CD4-positive, alpha-beta memory T cell (primary cell): Measurements from ENCODE around the gene SSH2. TPM values are rescaled to one million over a fixed set of nuclear protein-coding genes. Genes with fewer than 3 reads are reported as not detected.
A peak's percentile ranks its signal among the peaks of the same experiment; 100 is the strongest.

Source experiments
- CTCF ChIA-PET: fragments of 350-600 bp; sonication (Branson Sonifier 250); formaldehyde crosslinking; loops from one replicate; lab custom pipeline; 2021; ENCODE audit warnings: inconsistent platforms; ENCODE audit not compliant: partially characterized antibody; lab: Charles Lee
- POLR2A ChIA-PET: fragments of 350-600 bp; sonication (Branson Sonifier 250); formaldehyde crosslinking; loops from one replicate; lab custom pipeline; 2021; ENCODE audit not compliant: partially characterized antibody; lab: Charles Lee
- DNase-seq, 5 donors: peaks; one replicate each; pipeline versions ENCODE4 v3.0.0 to v3.0.0-alpha.2; 2020 to 2022; ENCODE audit warnings: mixed read lengths in 1 of 5
- H3K27ac ChIP-seq: one replicate; pipeline ENCODE4 v1.7.0; 2013; ENCODE audit warnings: low read depth, low read length
- H3K27me3 ChIP-seq: 2 replicates; pipeline ENCODE4 v1.7.0; 2013; ENCODE audit warnings: mild to moderate bottlenecking, low read length, moderate library complexity; ENCODE audit not compliant: insufficient read depth
- H3K36me3 ChIP-seq: 2 replicates; pipeline ENCODE4 v1.7.0; 2013; ENCODE audit warnings: mild to moderate bottlenecking, low read length, moderate library complexity; ENCODE audit not compliant: insufficient read depth
- H3K4me1 ChIP-seq: 2 replicates; pipeline ENCODE4 v1.7.0; 2013; ENCODE audit warnings: mild to moderate bottlenecking, low read length, moderate library complexity; ENCODE audit not compliant: insufficient read depth
- H3K4me3 ChIP-seq, 2 donors: one replicate each; pipeline ENCODE4 v1.7.0; 2013; ENCODE audit warnings: low read length in 2 of 2, mild to moderate bottlenecking in 1 of 2
- H3K9me3 ChIP-seq, 2 donors: one replicate each; pipeline ENCODE4 v1.7.0; 2013; ENCODE audit warnings: low read length in 2 of 2, control low read depth in 1 of 2; ENCODE audit not compliant: control insufficient read depth in 1 of 2
- H3K27ac Mint-ChIP-seq, 7 donors: one replicate each; pipeline ENCODE4 v1.8.0; 2020 to 2021; ENCODE audit warnings: mixed read lengths in 7 of 7, mild to moderate bottlenecking in 6 of 7, inconsistent platforms in 3 of 7, moderate library complexity in 3 of 7
- H3K27me3 Mint-ChIP-seq, 2 donors: one replicate each; pipeline ENCODE4 v1.8.0; 2020 to 2021; ENCODE audit warnings: mixed read lengths in 2 of 2
- H3K36me3 Mint-ChIP-seq, 2 donors: one replicate each; pipeline ENCODE4 v1.8.0; 2020 to 2021; ENCODE audit warnings: mixed read lengths in 2 of 2, inconsistent platforms in 1 of 2, mild to moderate bottlenecking in 1 of 2
- H3K4me1 Mint-ChIP-seq, 4 donors: one replicate each; pipeline ENCODE4 v1.8.0; 2020 to 2021; ENCODE audit warnings: mixed read lengths in 4 of 4, mild to moderate bottlenecking in 1 of 4
- H3K4me3 Mint-ChIP-seq, 8 donors: one replicate each; pipeline ENCODE4 v1.8.0; 2020 to 2021; ENCODE audit warnings: mixed read lengths in 8 of 8, mild to moderate bottlenecking in 7 of 8, moderate library complexity in 6 of 8, inconsistent platforms in 3 of 8
- H3K9me3 Mint-ChIP-seq, 8 donors: one replicate each; pipeline ENCODE4 v1.8.0; 2020 to 2021; ENCODE audit warnings: mixed read lengths in 8 of 8, mild to moderate bottlenecking in 5 of 8, inconsistent platforms in 3 of 8, moderate library complexity in 1 of 8
- intact Hi-C: fragments of 100-400 bp; cut with micrococcal nuclease; formaldehyde crosslinking; loops from one replicate; pipeline ENCODE4 v1.15.1; 2023
- polyA plus RNA-seq, 2 donors: library from polyadenylated mRNA; unstranded; fragments of 300-500 nt; fragmentation: Illumina TruSeq; gene quantifications; one replicate each; pipeline ENCODE4 v1.2.3, GENCODE V29; 2021
- total RNA-seq, 2 experiments: library from RNA; stranded (reverse); gene quantifications; one replicate each; pipeline ENCODE4 v1.2.3, GENCODE V29; 2021

The SSH2 gene
- total and polyA plus RNA-seq, 4 experiments from 2014 or later: 13.5 to 70.4 (median 54.2) TPM

GRCh38 chr17:29711588-29712385, 218.2 kb downstream of the SSH2 start:
- no peak overlapping the region for H3K4me3 ChIP-seq
- ChIA-PET POLR2A (interaction anchor here (0.9 to 3.6 kb wide), 4 partner anchors 9 to 50 kb away, joined by 3 to 29 read pairs (median 4); no protein-coding TSS in a partner anchor), CTCF (interaction anchor here (1.0 to 1.8 kb wide), 3 partner anchors 10 to 68 kb away, joined by 3 to 7 read pairs (median 5); no protein-coding TSS in a partner anchor)
- Mint-ChIP-seq H3K27me3 (no peaks in the 10 kb centered on the region), H3K9me3 (no peaks in the 10 kb centered on the region), H3K4me3 (no peak overlapping the region), H3K36me3 (peaks cover 20 to 29% of the 10 kb centered on the region in 2 donors), H3K4me1 (peaks cover 47 to 74% (median 64%) of the 10 kb centered on the region in 4 donors), H3K27ac (peak overlapping the region in 5 of 7 donors; percentile 12 to 80 (median 49))
- no peaks in the 10 kb centered on the region for H3K36me3 ChIP-seq
- intact Hi-C loops: no loop called here
- H3K4me1 ChIP-seq: peaks cover 48% of the 10 kb centered on the region
- no peaks in the 10 kb centered on the region for H3K9me3 ChIP-seq
- no peak overlapping the region for H3K27ac ChIP-seq
- no peaks in the 10 kb centered on the region for H3K27me3 ChIP-seq
- no peak for DNase-seq

GRCh38 chr17:29710891-29711418, 219.1 kb downstream of the SSH2 start:
- Mint-ChIP-seq H3K27ac (peak overlapping the region in 5 of 7 donors; percentile 24 to 80 (median 50)), H3K4me3 (peak overlapping the region in 1 of 8 donors; percentile 2), H3K4me1 (peaks cover 43 to 74% (median 60%) of the 10 kb centered on the region in 4 donors), H3K36me3 (peaks cover 21 to 28% of the 10 kb centered on the region in 2 donors), H3K9me3 (no peaks in the 10 kb centered on the region), H3K27me3 (no peaks in the 10 kb centered on the region)
- ChIA-PET CTCF (interaction anchor here (1.7 to 1.8 kb wide), 2 partner anchors 11 to 69 kb away, joined by 5 to 7 read pairs; no protein-coding TSS in a partner anchor), POLR2A (interaction anchor here (0.9 to 3.6 kb wide), 3 partner anchors 8 to 12 kb away, joined by 3 to 29 read pairs (median 3); no protein-coding TSS in a partner anchor)
- Histone ChIP-seq H3K9me3 (no peaks in the 10 kb centered on the region), H3K27ac (no peak overlapping the region), H3K4me3 (no peak overlapping the region), H3K36me3 (no peaks in the 10 kb centered on the region), H3K4me1 (peaks cover 47% of the 10 kb centered on the region), H3K27me3 (no peaks in the 10 kb centered on the region)
- intact Hi-C loops: no loop called here
- DNase-seq: no peak

GRCh38 chr17:29710520-29710884, 219.5 kb downstream of the SSH2 start:
- peak overlapping the region in 5 of 7 donors; percentile 43 to 99 (median 50) for H3K27ac Mint-ChIP-seq
- peaks cover 21 to 24% of the 10 kb centered on the region in 2 donors for H3K36me3 Mint-ChIP-seq
- H3K27ac ChIP-seq: no peak overlapping the region
- no peaks in the 10 kb centered on the region for H3K27me3 ChIP-seq
- no peak for DNase-seq
- H3K9me3 ChIP-seq: no peaks in the 10 kb centered on the region
- H3K9me3 Mint-ChIP-seq: no peaks in the 10 kb centered on the region
- intact Hi-C loops: no loop called here
- H3K36me3 ChIP-seq: no peaks in the 10 kb centered on the region
- peak overlapping the region in 1 of 8 donors; percentile 2 for H3K4me3 Mint-ChIP-seq
- H3K4me1 Mint-ChIP-seq: peaks cover 42 to 74% (median 59%) of the 10 kb centered on the region in 4 donors
- ChIA-PET POLR2A (no interaction called here), CTCF (interaction anchor here (1.8 kb wide), 1 partner anchor 12 kb away, joined by 7 read pairs; no protein-coding TSS in a partner anchor)
- no peak overlapping the region for H3K4me3 ChIP-seq
- H3K27me3 Mint-ChIP-seq: no peaks in the 10 kb centered on the region
- peaks cover 51% of the 10 kb centered on the region for H3K4me1 ChIP-seq

GRCh38 chr17:29709866-29710519, 220.0 kb downstream of the SSH2 start:
- H3K4me3 ChIP-seq: no peak overlapping the region
- intact Hi-C loops: no loop called here
- H3K27ac Mint-ChIP-seq: peak overlapping the region in 6 of 7 donors; percentile 12 to 99 (median 64)
- no peak for DNase-seq
- H3K4me1 ChIP-seq: peaks cover 57% of the 10 kb centered on the region
- CTCF ChIA-PET: no interaction called here
- H3K4me3 Mint-ChIP-seq: peak overlapping the region in 1 of 8 donors; percentile 29
- peaks cover 21 to 23% of the 10 kb centered on the region in 2 donors for H3K36me3 Mint-ChIP-seq
- POLR2A ChIA-PET: interaction anchor here (1.2 to 7.4 kb wide), 4 partner anchors 13 to 92 kb away, joined by 3 to 105 read pairs (median 8); no protein-coding TSS in a partner anchor
- no peaks in the 10 kb centered on the region for H3K9me3 Mint-ChIP-seq
- peaks cover 47 to 76% (median 61%) of the 10 kb centered on the region in 4 donors for H3K4me1 Mint-ChIP-seq
- no peaks in the 10 kb centered on the region for H3K27me3 ChIP-seq
- H3K36me3 ChIP-seq: no peaks in the 10 kb centered on the region
- H3K27me3 Mint-ChIP-seq: no peaks in the 10 kb centered on the region
- H3K9me3 ChIP-seq: no peaks in the 10 kb centered on the region
- H3K27ac ChIP-seq: no peak overlapping the region

GRCh38 chr17:29707212-29707571, 222.8 kb downstream of the SSH2 start:
- Mint-ChIP-seq H3K9me3 (no peaks in the 10 kb centered on the region), H3K27me3 (no peaks in the 10 kb centered on the region), H3K27ac (peak overlapping the region; percentile 93 to 100 (median 98)), H3K4me1 (peaks cover 41 to 76% (median 57%) of the 10 kb centered on the region in 4 donors), H3K36me3 (peaks cover 17 to 22% of the 10 kb centered on the region in 2 donors), H3K4me3 (peak overlapping the region; percentile 77 to 97 (median 92))
- peak overlapping the region; percentile 16 to 63 for H3K4me3 ChIP-seq
- intact Hi-C loops: loop anchor here (2.0 kb wide), 2 partner anchors 16 to 88 kb away; no protein-coding TSS in a partner anchor
- H3K27ac ChIP-seq: peak overlapping the region; percentile 68
- H3K9me3 ChIP-seq: no peaks in the 10 kb centered on the region
- H3K4me1 ChIP-seq: peaks cover 54% of the 10 kb centered on the region
- peaks cover 6% of the 10 kb centered on the region for H3K36me3 ChIP-seq
- POLR2A ChIA-PET: interaction anchor here (0.6 to 7.4 kb wide), 15 partner anchors 16 to 338 kb away, joined by 3 to 105 read pairs (median 5); partner anchors contain the start of genes ABHD15, ANKRD13B and TP53I13
- no peak for DNase-seq
- no peaks in the 10 kb centered on the region for H3K27me3 ChIP-seq
- CTCF ChIA-PET: interaction anchor here (1.0 to 3.7 kb wide), 3 partner anchors 51 to 90 kb away, joined by 3 to 28 read pairs (median 19); no protein-coding TSS in a partner anchor

- Mint-ChIP-seq H3K9me3 (no peaks in the 10 kb centered on the region), H3K36me3 (peaks cover 8 to 14% of the 10 kb centered on the region in 2 donors), H3K4me3 (peak overlapping the region; percentile 77 to 97 (median 92)), H3K4me1 (peaks cover 35 to 67% (median 46%) of the 10 kb centered on the region in 4 donors), H3K27ac (peak overlapping the region; percentile 93 to 100 (median 98)), H3K27me3 (no peaks in the 10 kb centered on the region)
- peaks cover 9% of the 10 kb centered on the region for H3K36me3 ChIP-seq
- no peaks in the 10 kb centered on the region for H3K27me3 ChIP-seq
- peaks cover 54% of the 10 kb centered on the region for H3K4me1 ChIP-seq
- POLR2A ChIA-PET: interaction anchor here (0.7 to 7.4 kb wide), 20 partner anchors 9 to 412 kb away, joined by 3 to 105 read pairs (median 7); partner anchors contain the start of genes ABHD15, ANKRD13B, NUFIP2 and TP53I13
- no peak for DNase-seq
- H3K4me3 ChIP-seq: peak overlapping the region in 1 of 2 donors; percentile 16
- CTCF ChIA-PET: interaction anchor here (1.0 to 3.7 kb wide), 9 partner anchors 17 to 225 kb away, joined by 3 to 28 read pairs (median 5); no protein-coding TSS in a partner anchor
- peak overlapping the region; percentile 68 for H3K27ac ChIP-seq
- H3K9me3 ChIP-seq: no peaks in the 10 kb centered on the region
- intact Hi-C loops: loop anchor here (1.0 to 2.0 kb wide), 3 partner anchors 17 to 87 kb away; no protein-coding TSS in a partner anchor
Measured at GRCh38 chr17:29706045-29706431, 224.0 kb downstream of the SSH2 start.
